Keratinocyte (primary cell): ENCODE results near the gene ASB16. TPM values are rescaled to one million over a fixed set of nuclear protein-coding genes. Genes with fewer than 3 reads are reported as not detected.

Experiments used
- DNase-seq: peaks from one replicate; pipeline ENCODE4 v3.0.0-alpha.2; 2011; ENCODE audit warnings: low read depth, missing footprints, low spot score
- FAIRE-seq: peaks from 2 replicates; lab custom pipeline; 2011; peaks lifted over from hg19 to GRCh38; lab: Jason Lieb, UNC
- H2AFZ ChIP-seq: 2 replicates; pipeline ENCODE4 v1.6.0; 2012; ENCODE audit warnings: low read length, control low read depth, inconsistent platforms; ENCODE audit not compliant: control insufficient read depth
- H3K27ac ChIP-seq: 2 replicates; pipeline ENCODE4 v1.5.1; 2011; ENCODE audit warnings: low read length; ENCODE audit not compliant: control insufficient read depth, insufficient read depth
- H3K27me3 ChIP-seq: 3 replicates; pipeline ENCODE4 v1.6.0; 2011; ENCODE audit warnings: low read length; ENCODE audit not compliant: control insufficient read depth, insufficient read depth; ENCODE audit errors: extremely low read depth
- H3K36me3 ChIP-seq, 2 experiments: 2 replicates in 1 of 2; 3 replicates in 1 of 2; pipeline ENCODE4 v1.5.1; 2011; ENCODE audit warnings: low read length in 2 of 2, mild to moderate bottlenecking in 1 of 2; ENCODE audit not compliant: control insufficient read depth in 2 of 2, insufficient read depth in 2 of 2; ENCODE audit errors: extremely low read depth in 1 of 2
- H3K4me1 ChIP-seq: 3 replicates; pipeline ENCODE4 v1.5.1; 2011; ENCODE audit warnings: low read length; ENCODE audit not compliant: control insufficient read depth, insufficient read depth; ENCODE audit errors: extremely low read depth
- H3K4me2 ChIP-seq: 3 replicates; pipeline ENCODE4 v1.6.0; 2011; ENCODE audit warnings: low read depth, low read length; ENCODE audit not compliant: control insufficient read depth, insufficient read depth; ENCODE audit errors: extremely low read depth
- H3K4me3 ChIP-seq, 3 experiments: fragments of 200-600 bp in 1 of 3; sonication (generic) in 1 of 3; 2 replicates in 2 of 3; 3 replicates in 1 of 3; pipeline ENCODE4 v1.5.1; 2011 to 2016; ENCODE audit warnings: low read length in 3 of 3, mild to moderate bottlenecking in 3 of 3, control low read depth in 2 of 3, inconsistent platforms in 1 of 3, low read depth in 1 of 3, mixed read lengths in 1 of 3, mixed run types in 1 of 3, moderate library complexity in 1 of 3; ENCODE audit not compliant: control insufficient read depth in 2 of 3, insufficient read depth in 2 of 3; ENCODE audit errors: extremely low read depth in 1 of 3
- H3K79me2 ChIP-seq: 2 replicates; pipeline ENCODE4 v1.6.0; 2012; ENCODE audit warnings: low read length; ENCODE audit not compliant: control insufficient read depth, insufficient read depth
- H3K9ac ChIP-seq: 3 replicates; pipeline ENCODE4 v1.6.0; 2011; ENCODE audit warnings: low read length; ENCODE audit not compliant: control insufficient read depth, insufficient read depth; ENCODE audit errors: extremely low read depth
- H3K9me1 ChIP-seq: 3 replicates; pipeline ENCODE4 v1.6.0; 2011; ENCODE audit warnings: low read length; ENCODE audit not compliant: control insufficient read depth, insufficient read depth; ENCODE audit errors: extremely low read depth
- H3K9me3 ChIP-seq: 2 replicates; pipeline ENCODE4 v1.5.1; 2012; ENCODE audit warnings: low read depth, low read length; ENCODE audit not compliant: control insufficient read depth
- H4K20me1 ChIP-seq: 3 replicates; pipeline ENCODE4 v1.6.0; 2011; ENCODE audit warnings: low read length; ENCODE audit not compliant: control insufficient read depth, insufficient read depth; ENCODE audit errors: extremely low read depth
- EZH2 ChIP-seq: IDR thresholded peaks from one replicate; pipeline ENCODE4 v1.6.1; 2012; ENCODE audit warnings: inconsistent platforms, mild to moderate bottlenecking, low read length, moderate library complexity
- dilution Hi-C: fragments of 300-500 bp; cut with MboI; formaldehyde crosslinking; loops from one replicate; pipeline ENCODE4 v1.7.0; 2020; ENCODE audit warnings: low sequenced_read_pairs; ENCODE audit not compliant: extremely low pct_ligation_motif_present
- polyA plus RNA-seq, 5 experiments: library from polyadenylated mRNA; depleted of rRNA in 3 of 5; stranded (reverse) in 3 of 5; stranded (forward) in 1 of 5; unstranded in 1 of 5; fragments of >200 nt; gene quantifications; 1 replicate in 1 of 5; 2 replicates in 3 of 5; 3 replicates in 1 of 5; pipeline versions ENCODE4 v1.2.1 to v1.2.3, GENCODE V29; 2011 to 2012; ENCODE audit warnings: missing spikeins in 2 of 5, low read depth in 1 of 5, low replicate concordance in 1 of 5
- TF ChIP-seq, protein P1 (sequence below), 3 experiments: IDR thresholded peaks in 1 of 3; conservative IDR thresholded peaks in 1 of 3; optimal IDR thresholded peaks in 1 of 3; 2 replicates in 2 of 3; 3 replicates in 1 of 3; pipeline versions ENCODE3 to v1.5.1; 2011; ENCODE audit warnings: low read length in 3 of 3, mild to moderate bottlenecking in 3 of 3, moderate library complexity in 2 of 3, control low read depth in 1 of 3, inconsistent platforms in 1 of 3; ENCODE audit not compliant: insufficient read depth in 2 of 3; ENCODE audit errors: extremely low read depth in 1 of 3

ASB16 gene
- polyA plus RNA-seq, 1 donor (not counting 4 experiments of a cell fraction or from before 2014, with no cell fraction given), result not detected

GRCh38 chr17:44159519-44160210 lies 10.8 kb upstream of the ASB16 start:
- H3K9me3 ChIP-seq, result no peaks in the 10 kb centered on the region
- no peak overlapping the region for H3K4me2 ChIP-seq
- no peaks in the 10 kb centered on the region for H3K4me1 ChIP-seq
- H3K36me3 ChIP-seq, result peaks cover 2 to 22% of the 10 kb centered on the region in 2 experiments
- DNase-seq (no peak), FAIRE-seq (no peak)
- dilution Hi-C loops, result no loop called here
- no peaks in the 10 kb centered on the region for H3K79me2 ChIP-seq
- H3K9me1 ChIP-seq, result no peaks in the 10 kb centered on the region
- H3K27ac ChIP-seq, result no peak overlapping the region
- TF ChIP-seq, protein P1, sequence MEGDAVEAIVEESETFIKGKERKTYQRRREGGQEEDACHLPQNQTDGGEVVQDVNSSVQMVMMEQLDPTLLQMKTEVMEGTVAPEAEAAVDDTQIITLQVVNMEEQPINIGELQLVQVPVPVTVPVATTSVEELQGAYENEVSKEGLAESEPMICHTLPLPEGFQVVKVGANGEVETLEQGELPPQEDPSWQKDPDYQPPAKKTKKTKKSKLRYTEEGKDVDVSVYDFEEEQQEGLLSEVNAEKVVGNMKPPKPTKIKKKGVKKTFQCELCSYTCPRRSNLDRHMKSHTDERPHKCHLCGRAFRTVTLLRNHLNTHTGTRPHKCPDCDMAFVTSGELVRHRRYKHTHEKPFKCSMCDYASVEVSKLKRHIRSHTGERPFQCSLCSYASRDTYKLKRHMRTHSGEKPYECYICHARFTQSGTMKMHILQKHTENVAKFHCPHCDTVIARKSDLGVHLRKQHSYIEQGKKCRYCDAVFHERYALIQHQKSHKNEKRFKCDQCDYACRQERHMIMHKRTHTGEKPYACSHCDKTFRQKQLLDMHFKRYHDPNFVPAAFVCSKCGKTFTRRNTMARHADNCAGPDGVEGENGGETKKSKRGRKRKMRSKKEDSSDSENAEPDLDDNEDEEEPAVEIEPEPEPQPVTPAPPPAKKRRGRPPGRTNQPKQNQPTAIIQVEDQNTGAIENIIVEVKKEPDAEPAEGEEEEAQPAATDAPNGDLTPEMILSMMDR (optimal IDR thresholded peaks at IDR 0.05 in 1 of 3, IDR thresholded peaks at IDR 0.05 in 1 of 3, conservative IDR thresholded peaks at IDR 0.05 in 1 of 3; ENCODE audit: extremely low read depth in 1 of 3, insufficient read depth in 2 of 3, low read length in 3 of 3), result no peak
- no peak for TF ChIP-seq EZH2
- H3K4me3 ChIP-seq, result no peak overlapping the region
- H3K9ac ChIP-seq, result no peak overlapping the region
- no peaks in the 10 kb centered on the region for H4K20me1 ChIP-seq
- no peaks in the 10 kb centered on the region for H3K27me3 ChIP-seq
- H2AFZ ChIP-seq, result no peak overlapping the region

DNA sequence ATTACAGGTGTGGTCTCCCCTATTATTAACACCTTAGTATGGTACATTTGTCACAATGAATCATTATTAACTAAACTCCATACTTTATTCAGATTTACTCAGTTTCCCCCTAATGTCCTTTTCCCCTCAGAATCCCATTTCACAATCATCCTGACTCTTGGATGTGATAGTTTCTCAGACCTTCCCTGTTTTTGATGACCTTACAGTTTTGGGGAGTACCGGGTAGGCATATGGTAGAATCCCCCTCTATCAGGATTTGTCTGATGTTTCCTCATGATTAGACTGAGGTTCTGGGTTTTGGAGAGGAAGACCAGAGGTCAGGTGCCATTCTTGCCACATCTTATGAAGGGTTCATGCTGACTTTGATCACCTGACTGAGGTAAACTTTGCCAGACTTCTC lies 6.0 kb upstream of the ASB16 start:
- H3K9ac ChIP-seq, result no peak overlapping the region
- no peaks in the 10 kb centered on the region for H3K9me1 ChIP-seq
- no peaks in the 10 kb centered on the region for H3K9me3 ChIP-seq
- no peak overlapping the region for H3K4me3 ChIP-seq
- H3K27me3 ChIP-seq, result no peaks in the 10 kb centered on the region
- H3K79me2 ChIP-seq, result no peaks in the 10 kb centered on the region
- H3K27ac ChIP-seq, result no peak overlapping the region
- FAIRE-seq (no peak), DNase-seq (no peak)
- peaks cover 2 to 6% of the 10 kb centered on the region in 2 experiments for H3K36me3 ChIP-seq
- H3K4me2 ChIP-seq, result no peak overlapping the region
- no peaks in the 10 kb centered on the region for H4K20me1 ChIP-seq
- dilution Hi-C loops, result no loop called here
- H2AFZ ChIP-seq, result no peak overlapping the region
- H3K4me1 ChIP-seq, result no peaks in the 10 kb centered on the region
- TF ChIP-seq EZH2, result no peak
- TF ChIP-seq, protein P1 (optimal IDR thresholded peaks at IDR 0.05 in 1 of 3, IDR thresholded peaks at IDR 0.05 in 1 of 3, conservative IDR thresholded peaks at IDR 0.05 in 1 of 3; ENCODE audit: extremely low read depth in 1 of 3, insufficient read depth in 2 of 3, low read length in 3 of 3), result no peak
